OCI-LY1 (cell line): Measurements from ENCODE around the gene TMCC2.

Experiments
- CTCF ChIP-seq: fragments of 200-600 bp; sonication (generic), shearing (Covaris generic); IDR thresholded peaks from 2 replicates; pipeline ENCODE4 v1.5.1; 2017; ENCODE audit warnings: mild to moderate bottlenecking, antibody characterized with exemption, low read length, moderate library complexity, mixed read lengths
- EZH2 ChIP-seq: fragments of 200-600 bp; sonication (generic), shearing (Covaris generic); IDR thresholded peaks from 2 replicates; pipeline ENCODE4 v1.8.0; 2017; ENCODE audit warnings: borderline replicate concordance, mixed run types, mild to moderate bottlenecking, antibody characterized with exemption, low read length, moderate library complexity, mixed read lengths

- TF ChIP-seq CTCF (no peak), EZH2 (no peak)
Measured at GRCh38 chr1:205274041-205274691, 46.4 kb downstream of the TMCC2 start.
